HUES64 (cell line): ENCODE results near the gene TBX21.

ENCODE experiments used
- H3K27ac ChIP-seq: 2 replicates; pipeline ENCODE4 v1.7.0; 2013; ENCODE audit warnings: low read depth, low read length, inconsistent platforms
- H3K27me3 ChIP-seq: 2 replicates; pipeline ENCODE4 v1.6.1; 2013; ENCODE audit warnings: mild to moderate bottlenecking, low read length; ENCODE audit not compliant: insufficient read depth
- H3K36me3 ChIP-seq: 2 replicates; pipeline ENCODE4 v1.6.1; 2013; ENCODE audit warnings: mild to moderate bottlenecking, low read length; ENCODE audit not compliant: insufficient read depth
- H3K4me1 ChIP-seq: 2 replicates; pipeline ENCODE4 v1.6.1; 2013; ENCODE audit warnings: mild to moderate bottlenecking, low read length, moderate library complexity; ENCODE audit not compliant: insufficient read depth
- H3K4me3 ChIP-seq: 2 replicates; pipeline ENCODE4 v1.5.1; 2013; ENCODE audit warnings: mild to moderate bottlenecking, low read length, moderate library complexity
- H3K9ac ChIP-seq: 2 replicates; pipeline ENCODE4 v1.6.1; 2013; ENCODE audit warnings: mild to moderate bottlenecking, low read depth, low read length
- H3K9me3 ChIP-seq: 2 replicates; pipeline ENCODE4 v1.6.1; 2013; ENCODE audit warnings: low read depth, low read length; ENCODE audit not compliant: insufficient read depth
- WGBS: fragments of 150-250, 120-280 bp; methylation state at CpG from one replicate; pipeline ENCODE4 v1.1.7; 2013; ENCODE audit warnings: missing lambda C conversion rate; 5-methylcytosine and 5-hydroxymethylcytosine counted together

Gene TBX21

DNA sequence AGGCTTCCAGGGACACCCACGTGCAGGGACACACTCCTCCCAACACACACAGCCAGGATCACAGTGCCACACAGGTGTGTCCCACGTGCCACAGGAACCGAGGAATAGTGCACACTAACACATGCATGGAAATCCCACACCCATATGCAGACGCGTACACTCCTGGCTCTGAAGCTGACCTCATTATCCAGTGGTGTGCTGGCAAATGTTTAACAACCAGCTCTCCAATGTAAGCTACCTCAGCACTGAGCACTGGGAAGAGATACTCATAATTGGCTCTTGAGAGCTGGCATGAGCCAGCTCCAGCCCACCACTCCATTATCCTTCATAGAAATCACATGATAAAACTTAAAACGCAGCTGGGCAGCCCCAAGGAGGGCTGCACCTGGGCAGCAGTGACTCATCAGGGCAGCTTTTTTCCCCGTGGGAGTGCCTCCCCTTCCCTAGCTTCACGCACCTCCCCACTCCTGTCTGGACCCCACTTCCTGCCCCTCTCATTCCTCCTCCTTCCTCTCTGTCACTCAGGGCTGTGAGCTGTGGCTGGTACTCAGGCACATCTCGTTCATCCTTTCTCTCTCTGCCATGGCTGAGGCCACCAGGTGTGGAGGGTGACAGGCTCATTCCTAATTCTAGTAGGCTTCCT is 14.9 kb upstream of the TBX21 start:
- H3K4me1 ChIP-seq: peaks cover 8% of the 10 kb centered on the region
- no peak overlapping the region for H3K4me3 ChIP-seq
- H3K9ac ChIP-seq: no peak overlapping the region
- H3K27ac ChIP-seq: no peak overlapping the region
- H3K36me3 ChIP-seq: no peaks in the 10 kb centered on the region
- H3K9me3 ChIP-seq: no peaks in the 10 kb centered on the region
- 72% methylated on average over 9 of the region's 9 CpGs for WGBS
- H3K27me3 ChIP-seq: peaks cover 46% of the 10 kb centered on the region

DNA sequence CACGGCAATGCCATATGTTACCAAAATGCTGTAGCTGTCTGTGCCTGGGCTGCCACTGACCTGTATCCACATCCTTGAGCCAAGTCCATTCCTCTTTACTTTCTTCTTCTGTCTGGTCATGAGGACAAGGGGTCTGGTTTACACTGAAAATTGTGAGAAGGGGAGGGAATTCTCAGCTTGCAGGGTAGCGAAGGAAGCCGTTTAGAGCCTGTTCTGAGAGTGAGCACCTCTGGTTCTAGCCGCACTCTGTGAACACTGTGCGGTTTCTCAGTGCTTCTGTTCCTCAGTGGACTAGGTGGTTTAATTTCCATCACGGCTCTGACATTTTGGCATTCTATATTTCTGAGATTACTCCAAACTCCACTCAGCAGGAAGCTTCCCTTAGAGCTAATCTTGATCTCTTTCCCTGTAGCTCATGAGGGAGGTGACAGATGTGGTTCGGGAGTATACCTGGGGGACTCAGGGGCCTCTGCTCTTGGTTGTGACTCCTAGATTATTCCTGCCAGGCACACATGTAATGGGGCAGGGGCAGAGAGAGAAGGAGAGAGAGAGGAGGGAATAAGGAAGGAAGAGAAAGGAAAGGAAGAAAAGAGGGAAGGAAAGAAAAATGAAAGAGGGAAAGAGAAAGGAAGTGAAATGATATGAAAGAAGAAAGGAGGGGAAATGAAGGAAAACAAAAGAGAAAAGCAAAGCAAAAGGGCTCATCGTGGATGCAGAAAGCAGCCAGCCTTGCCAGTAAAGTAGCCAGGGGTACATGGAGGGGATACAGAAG is 14.2 kb upstream of the TBX21 start:
- H3K27me3 ChIP-seq: peaks cover 43% of the 10 kb centered on the region
- H3K27ac ChIP-seq: no peak overlapping the region
- no peak overlapping the region for H3K9ac ChIP-seq
- 82% methylated on average over 8 of the region's 8 CpGs for WGBS
- peaks cover 8% of the 10 kb centered on the region for H3K4me1 ChIP-seq
- H3K36me3 ChIP-seq: no peaks in the 10 kb centered on the region
- H3K9me3 ChIP-seq: no peaks in the 10 kb centered on the region
- H3K4me3 ChIP-seq: no peak overlapping the region

DNA sequence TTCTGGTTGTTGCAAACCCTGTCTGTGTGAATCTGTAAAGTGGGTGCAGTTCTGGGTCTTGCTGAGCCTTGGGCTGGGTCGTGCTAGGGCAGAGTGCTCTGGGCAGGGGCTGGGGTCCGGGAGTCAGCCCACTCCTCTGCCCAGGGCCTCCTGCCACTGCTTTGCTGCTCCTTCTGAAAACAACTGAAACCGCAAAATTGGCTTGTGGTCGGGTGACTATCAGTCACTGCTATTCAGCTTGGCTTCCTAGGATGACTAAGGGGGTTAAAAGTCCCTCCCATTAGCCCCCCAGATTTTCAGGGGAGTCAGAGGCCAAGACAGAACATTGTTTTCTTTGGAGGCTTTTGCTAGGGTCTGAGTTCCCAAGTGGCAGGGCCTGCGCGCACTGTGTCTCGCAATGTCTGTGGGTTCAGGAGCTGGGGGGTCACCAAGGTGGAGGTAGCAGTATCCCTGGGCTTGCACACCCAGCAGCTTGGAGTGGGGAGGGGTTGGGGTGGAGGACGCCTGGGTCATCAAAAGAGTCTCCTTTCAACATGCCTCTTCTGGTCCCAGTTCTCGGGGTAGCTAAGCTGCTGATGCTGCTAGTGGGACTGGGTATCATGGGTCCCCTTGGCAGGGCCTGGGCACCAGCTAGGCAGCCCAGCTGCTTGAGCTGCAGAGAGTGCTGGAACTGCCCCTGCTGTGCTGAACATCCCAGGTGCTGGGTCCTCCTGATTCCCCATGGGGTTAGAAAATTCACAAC is 13.5 kb upstream of the TBX21 start:
- Histone ChIP-seq H3K4me1 (peaks cover under 1% of the 10 kb centered on the region), H3K27ac (no peak overlapping the region), H3K9me3 (no peaks in the 10 kb centered on the region), H3K4me3 (no peak overlapping the region), H3K9ac (no peak overlapping the region), H3K36me3 (no peaks in the 10 kb centered on the region), H3K27me3 (peaks cover 42% of the 10 kb centered on the region)
- WGBS: 88% methylated on average over 9 of the region's 9 CpGs

DNA sequence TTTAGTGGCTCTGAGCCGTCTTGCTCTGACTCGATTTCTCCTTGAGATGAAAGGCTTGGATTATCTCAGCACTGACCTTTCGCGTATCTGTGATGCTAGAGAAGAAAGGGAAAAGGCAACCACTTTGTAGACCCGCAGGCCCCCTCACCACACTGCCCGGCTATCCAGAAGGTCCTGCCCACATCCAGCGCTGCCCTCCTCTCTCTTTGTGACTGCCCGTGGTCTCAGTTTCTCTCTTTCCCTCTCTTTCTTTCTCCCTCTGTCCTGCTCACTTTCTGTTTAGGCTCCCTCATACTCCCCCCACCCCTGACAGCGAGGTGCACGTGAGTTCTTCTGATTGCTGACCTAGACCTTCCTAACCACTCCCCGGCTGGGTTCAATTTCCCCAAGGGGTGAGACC is 12.8 kb upstream of the TBX21 start:
- Histone ChIP-seq H3K36me3 (no peaks in the 10 kb centered on the region), H3K27ac (no peak overlapping the region), H3K9me3 (no peaks in the 10 kb centered on the region), H3K4me3 (no peak overlapping the region), H3K4me1 (no peaks in the 10 kb centered on the region; the same call in 1 of the 2 replicates), H3K27me3 (peaks cover 42% of the 10 kb centered on the region), H3K9ac (no peak overlapping the region)
- WGBS: 72% methylated on average over 11 of the region's 11 CpGs

DNA sequence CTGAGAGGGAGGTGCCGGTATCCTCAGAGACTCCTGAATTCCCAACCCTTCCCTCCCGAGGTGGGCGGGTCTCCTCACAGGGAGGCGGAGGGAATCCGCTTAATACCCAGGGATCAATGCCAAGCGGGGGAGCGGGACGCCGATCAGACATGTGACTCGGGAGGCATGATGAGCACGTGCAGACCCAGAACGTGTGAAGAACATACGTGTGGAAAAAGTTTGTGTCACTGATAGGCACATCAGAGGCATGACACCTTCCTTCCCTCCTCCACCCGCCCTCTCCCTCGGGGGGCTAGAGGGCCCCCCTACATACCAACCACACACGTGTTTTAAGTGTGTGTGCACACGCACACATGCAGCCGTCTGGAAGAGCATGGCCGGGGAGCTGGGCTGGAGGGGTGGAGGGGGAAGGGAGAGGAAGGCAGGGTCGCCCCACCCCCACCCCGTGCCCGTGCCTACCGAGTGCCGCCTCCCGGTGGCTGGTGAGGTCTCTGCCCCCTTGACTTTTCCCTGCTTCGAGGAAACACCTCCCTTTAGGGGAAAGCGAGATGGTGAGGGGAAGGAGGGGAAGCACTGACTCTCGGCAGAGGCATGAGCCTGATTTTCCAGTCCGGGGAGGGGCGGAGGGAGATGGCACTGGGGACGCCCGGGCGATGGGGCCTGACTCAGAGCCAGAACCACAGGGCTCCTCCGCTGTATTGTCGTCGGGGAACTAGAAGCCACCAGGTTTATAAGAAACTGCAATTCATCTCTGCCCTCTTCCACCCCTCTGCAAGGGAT is 12.1 kb upstream of the TBX21 start:
- Histone ChIP-seq H3K4me1 (no peaks in the 10 kb centered on the region; the same call in 1 of the 2 replicates), H3K27ac (no peak overlapping the region), H3K27me3 (peaks cover 42% of the 10 kb centered on the region), H3K9me3 (no peaks in the 10 kb centered on the region), H3K36me3 (no peaks in the 10 kb centered on the region), H3K9ac (no peak overlapping the region), H3K4me3 (peak overlapping the region; percentile 30)
- WGBS: 25% methylated on average over 35 of the region's 36 CpGs

DNA sequence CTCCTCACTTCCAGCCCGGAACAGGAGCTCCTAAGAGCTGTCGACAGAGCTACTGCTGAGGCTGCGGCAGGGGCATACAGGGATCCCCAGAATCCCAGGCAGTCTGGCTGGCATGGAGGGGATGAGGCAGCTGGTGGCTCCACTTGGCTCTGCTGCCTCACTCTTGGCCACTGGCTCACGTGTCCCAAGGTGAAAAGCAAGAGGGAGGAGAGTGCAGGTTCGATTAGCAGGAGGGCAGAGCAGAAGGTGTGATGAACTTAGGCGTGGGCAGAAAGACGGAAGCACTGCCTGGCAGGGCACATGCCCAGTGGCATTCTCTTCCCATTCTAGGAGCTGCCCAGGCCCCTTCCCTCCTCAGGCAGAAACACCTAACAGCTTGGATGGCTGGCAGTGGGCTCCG is 11.3 kb upstream of the TBX21 start:
- Histone ChIP-seq H3K27ac (no peak overlapping the region), H3K4me1 (no peaks in the 10 kb centered on the region; the same call in 1 of the 2 replicates), H3K9ac (no peak overlapping the region), H3K27me3 (peaks cover 42% of the 10 kb centered on the region), H3K9me3 (no peaks in the 10 kb centered on the region), H3K36me3 (no peaks in the 10 kb centered on the region), H3K4me3 (no peak overlapping the region)
- 73% methylated on average over 7 of the region's 8 CpGs for WGBS

DNA sequence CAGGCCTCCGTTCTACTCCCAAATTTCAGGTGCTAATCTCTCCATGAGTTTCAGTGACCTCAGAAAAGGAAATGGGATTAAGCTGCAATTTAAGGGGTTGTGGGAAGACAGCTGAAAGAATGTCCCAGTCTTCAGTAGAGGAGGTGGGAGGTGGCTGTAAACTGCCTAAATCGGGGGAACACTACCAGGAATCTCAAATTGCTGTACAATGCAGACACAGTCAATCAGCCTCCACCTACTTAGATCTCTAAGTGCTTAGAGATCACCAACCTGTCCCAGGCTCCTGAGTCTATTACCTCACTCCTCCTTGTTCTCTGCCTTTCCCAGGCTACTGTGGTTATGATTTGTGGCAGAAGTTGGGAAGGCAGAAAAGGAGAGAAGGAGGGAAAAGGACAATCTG is 8.3 kb upstream of the TBX21 start:
- H3K9ac ChIP-seq: no peak overlapping the region
- WGBS: 71% methylated on average over 2 of the region's 2 CpGs
- no peak overlapping the region for H3K4me3 ChIP-seq
- H3K27me3 ChIP-seq: peaks cover 35% of the 10 kb centered on the region
- H3K27ac ChIP-seq: no peak overlapping the region
- H3K4me1 ChIP-seq: no peaks in the 10 kb centered on the region; the same call in 1 of the 2 replicates
- H3K36me3 ChIP-seq: no peaks in the 10 kb centered on the region
- H3K9me3 ChIP-seq: no peaks in the 10 kb centered on the region

DNA sequence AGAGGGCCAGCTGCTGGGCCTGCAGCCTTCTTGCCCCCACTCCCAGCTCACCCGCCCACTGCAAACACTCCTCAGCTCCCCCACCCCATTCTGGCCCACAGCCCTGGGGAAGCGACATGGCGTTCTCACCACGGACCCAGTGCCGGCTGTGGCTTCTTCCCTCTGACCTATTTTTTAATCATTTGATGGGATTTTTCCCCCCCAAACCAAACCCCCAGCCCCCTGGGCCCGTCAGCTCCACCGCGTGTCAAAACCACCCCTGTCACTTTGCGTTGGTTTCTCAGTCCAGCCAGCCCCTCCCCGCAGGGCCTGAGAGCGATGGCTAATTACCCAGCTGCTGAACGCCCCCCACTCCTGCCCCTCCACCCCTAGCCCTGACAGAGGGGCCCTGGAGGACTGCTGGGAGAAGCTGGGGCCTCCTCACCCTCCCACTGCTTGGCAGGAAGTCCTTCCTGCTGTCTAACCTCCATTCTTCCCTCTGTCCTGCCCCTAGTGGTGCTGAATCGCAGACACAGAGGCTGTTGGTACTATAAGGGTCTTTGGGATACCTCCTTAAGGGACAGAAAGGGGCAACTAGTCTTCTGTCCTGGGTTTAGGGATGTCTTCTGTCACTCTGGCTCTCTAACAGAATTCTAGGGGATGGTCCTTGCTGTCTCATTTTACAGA is 7.5 kb upstream of the TBX21 start:
- WGBS: 84% methylated on average over 13 of the region's 13 CpGs
- H3K9me3 ChIP-seq: no peaks in the 10 kb centered on the region
- no peak overlapping the region for H3K4me3 ChIP-seq
- no peaks in the 10 kb centered on the region; the same call in 1 of the 2 replicates for H3K4me1 ChIP-seq
- no peak overlapping the region for H3K9ac ChIP-seq
- H3K36me3 ChIP-seq: no peaks in the 10 kb centered on the region
- no peak overlapping the region for H3K27ac ChIP-seq
- peaks cover 31% of the 10 kb centered on the region for H3K27me3 ChIP-seq

DNA sequence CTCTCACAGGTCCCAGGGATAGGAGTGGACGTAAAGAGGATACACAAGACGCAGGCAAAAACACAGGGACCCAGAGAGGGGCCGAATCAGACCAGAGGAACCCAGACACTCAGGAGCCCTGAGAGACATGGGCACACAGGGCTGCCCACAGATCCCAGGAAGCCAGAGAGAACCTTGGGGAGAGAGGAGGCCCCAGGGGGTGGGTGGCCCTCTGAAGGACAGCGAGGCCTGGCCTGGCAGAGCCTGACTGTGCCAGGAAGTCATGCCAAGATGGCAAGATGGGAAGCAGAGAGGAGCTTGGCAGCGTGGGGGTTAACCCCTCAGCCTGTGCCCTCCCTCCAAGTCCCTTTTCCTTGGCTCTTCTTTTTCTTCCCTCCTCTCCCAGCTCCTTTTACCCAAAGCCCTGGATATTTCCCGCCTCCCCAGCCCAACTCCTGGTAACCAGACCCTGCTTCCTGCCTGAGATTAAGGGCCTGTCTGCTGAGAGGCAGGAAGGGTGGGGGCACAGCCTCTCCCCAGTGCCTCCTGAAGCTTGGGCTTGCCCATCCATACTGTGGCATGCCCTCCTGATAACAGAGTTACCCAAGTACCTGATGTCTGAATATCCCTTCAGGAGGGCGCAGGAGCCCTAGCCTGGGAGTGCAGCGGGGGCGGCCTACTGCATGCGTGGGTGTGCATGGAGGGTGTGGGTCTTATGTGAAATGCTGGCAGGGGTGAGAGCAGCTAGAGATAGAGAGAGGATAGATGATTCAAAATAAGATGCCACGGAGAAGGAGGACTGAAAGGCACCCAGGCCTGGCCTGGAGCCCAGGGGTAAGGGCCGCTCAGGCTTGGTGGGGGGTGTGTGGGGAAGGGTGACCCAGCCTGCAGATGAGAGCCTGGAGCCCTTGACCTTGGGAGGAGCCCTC is 6.0 kb upstream of the TBX21 start:
- 84% methylated on average over 12 of the region's 12 CpGs for WGBS
- Histone ChIP-seq H3K9ac (no peak overlapping the region), H3K27me3 (peaks cover 31% of the 10 kb centered on the region), H3K4me1 (no peaks in the 10 kb centered on the region), H3K4me3 (no peak overlapping the region), H3K9me3 (no peaks in the 10 kb centered on the region), H3K36me3 (no peaks in the 10 kb centered on the region), H3K27ac (no peak overlapping the region)

DNA sequence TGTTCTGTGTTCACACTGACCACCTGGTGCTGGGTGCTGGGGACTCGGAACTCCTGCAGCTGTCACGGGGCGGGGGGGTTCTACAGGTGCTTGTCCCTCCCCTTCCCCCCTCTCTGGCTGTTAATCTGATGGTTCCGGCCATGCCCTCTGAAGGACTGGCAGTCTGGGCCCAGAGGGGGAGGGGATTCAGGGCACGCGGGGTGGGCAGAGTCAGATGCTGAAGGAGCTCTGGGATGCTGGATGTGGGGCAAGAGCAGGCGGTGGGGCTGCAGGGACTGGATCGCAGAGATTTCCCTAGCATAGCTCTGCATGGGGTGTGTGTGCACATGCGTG is 5.4 kb upstream of the TBX21 start:
- no peaks in the 10 kb centered on the region for H3K36me3 ChIP-seq
- H3K4me1 ChIP-seq: no peaks in the 10 kb centered on the region
- H3K27me3 ChIP-seq: peaks cover 32% of the 10 kb centered on the region
- H3K9ac ChIP-seq: no peak overlapping the region
- H3K27ac ChIP-seq: no peak overlapping the region
- no peaks in the 10 kb centered on the region for H3K9me3 ChIP-seq
- no peak overlapping the region for H3K4me3 ChIP-seq
- 86% methylated on average over 9 of the region's 9 CpGs for WGBS
